Effector CD8-positive, alpha-beta T cell (primary cell): ENCODE results near the gene CACNG4.

Experiments used
- DNase-seq: peaks from one replicate; lab custom pipeline; 2025; lab: John Stamatoyannopoulos, UW
- total RNA-seq, 4 experiments: gene quantifications; one replicate each; lab custom pipeline; 2026; lab: John Stamatoyannopoulos, UW

CACNG4 gene
- 0 to 0.18 (median 0) reads per million in 4 experiments for total RNA-seq

DNA sequence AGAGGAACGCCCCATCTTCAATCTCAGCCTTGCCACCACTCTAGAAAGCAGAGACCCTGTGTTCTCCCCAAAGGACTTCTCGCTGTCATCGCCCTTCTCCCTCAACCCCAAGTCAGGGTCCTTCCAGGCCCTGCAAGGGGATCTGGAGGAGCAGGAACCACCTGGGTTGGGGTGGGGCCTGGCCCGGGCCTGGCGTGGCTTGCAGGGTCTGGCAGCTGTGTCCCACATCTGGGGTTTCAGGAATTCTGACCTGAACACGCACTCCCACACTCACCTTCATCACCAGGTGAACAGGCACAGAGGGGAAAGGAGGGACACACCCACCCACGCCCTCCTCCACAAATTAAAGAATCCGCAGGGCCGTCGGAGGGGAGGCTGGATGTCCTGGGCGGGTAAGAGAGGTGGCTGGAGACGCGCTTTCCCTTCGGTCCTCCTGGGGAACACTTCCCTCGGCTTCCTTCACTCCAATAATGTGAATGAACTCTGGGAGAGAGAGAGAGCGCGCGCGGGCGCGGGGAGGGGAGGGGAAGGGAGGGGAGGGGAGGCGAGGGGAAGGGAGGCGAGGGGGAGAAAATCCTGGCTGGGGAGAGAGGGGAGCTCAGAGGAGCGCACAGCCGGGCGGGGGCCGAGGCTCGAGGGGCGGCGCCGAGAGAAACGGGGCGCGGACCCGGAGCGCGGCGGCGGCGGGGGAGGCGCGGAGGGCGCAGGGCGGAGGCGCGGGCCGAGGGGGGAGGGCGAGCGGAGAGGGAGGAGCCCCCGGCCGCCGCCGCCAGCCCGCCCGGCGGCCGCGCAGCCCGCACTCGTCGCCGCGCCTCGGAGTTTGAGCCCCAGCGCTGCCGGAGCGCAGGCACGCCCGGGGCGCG lies at the start of gene CACNG4:
Gene CACNG4 (plus strand): TSS at position 799 of the 863 bp plus-strand sequence. CDS start 205 bp downstream, outside the sequence.
- DNase-seq = no peak

DNA sequence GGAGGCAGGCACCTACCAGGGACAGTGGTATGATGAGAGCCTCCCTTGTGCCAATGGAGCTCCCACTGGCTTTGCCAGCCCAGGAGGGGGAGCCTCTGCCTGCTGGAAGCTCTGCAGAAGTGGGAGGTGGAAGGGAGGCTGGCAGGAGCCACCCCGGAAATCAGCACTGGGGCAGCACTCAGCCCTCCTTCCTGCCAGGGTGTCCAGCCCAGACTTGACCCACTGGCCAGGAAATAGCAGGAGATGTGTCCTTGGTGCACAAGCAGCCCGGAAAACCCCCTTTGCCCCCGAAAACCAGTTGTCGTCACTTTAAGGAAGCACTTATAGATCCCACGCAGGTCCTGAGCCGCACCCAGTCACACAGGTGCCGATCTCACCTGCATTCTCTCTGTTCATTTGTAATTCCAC lies 49.3 kb upstream of the CACNG4 start:
- no peak for DNase-seq

DNA sequence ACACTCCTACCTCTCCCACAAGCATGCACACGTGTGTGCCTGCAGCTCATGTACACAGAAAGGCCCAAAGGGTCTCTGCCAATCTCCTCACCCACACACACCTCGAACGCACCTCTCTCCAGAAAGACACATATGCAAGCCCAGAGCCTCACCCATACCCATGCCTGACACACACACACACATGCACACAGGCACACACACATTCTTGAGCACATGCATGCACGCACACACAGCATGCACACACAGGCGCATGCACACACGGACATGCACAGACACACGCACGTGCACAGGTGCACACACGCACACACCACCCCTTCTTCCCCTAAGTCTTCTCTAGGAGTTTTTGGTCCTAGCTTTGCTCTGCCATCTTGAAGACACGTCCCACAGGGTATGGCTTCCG lies 48.7 kb upstream of the CACNG4 start:
- no peak for DNase-seq

DNA sequence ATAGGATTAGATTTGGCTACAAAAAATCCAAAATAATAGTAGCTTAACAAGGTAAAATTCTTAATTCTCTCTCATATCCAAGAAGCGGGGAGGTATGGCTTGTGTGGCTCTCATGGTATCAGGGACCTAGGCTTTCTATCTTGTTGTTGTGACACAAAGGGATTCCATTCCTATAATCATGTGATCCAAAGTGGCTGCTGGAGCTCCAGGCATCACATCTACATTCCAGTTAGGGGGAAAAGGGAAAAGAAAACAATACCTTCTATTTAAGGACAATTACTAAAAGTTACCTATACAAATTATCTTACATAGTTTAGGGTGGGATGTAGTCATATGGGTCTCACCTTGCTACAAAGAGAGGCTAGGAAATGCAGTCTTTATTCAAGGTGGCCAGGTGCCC lies 47.6 kb upstream of the CACNG4 start:
- no peak for DNase-seq

DNA sequence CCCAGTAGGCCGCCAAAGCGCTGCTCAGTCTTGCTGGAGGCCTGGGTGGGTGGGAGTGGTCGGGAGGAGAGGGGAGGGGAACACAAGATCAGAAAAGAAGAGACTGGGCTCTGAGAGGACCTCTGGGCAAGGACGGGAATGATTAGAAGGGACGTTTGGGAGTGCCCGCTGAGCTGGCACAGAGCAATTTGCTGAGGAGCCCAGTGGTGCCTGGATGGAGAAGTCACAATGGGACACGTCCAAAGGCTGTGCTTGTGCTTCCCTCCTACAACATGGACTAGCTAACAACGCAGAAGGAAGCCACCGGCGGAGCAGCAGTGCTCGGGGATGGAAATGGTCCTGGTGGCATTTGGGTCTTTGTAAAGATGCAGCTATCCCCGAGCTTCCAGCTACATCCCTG lies 45.6 kb upstream of the CACNG4 start:
- no peak for DNase-seq

DNA sequence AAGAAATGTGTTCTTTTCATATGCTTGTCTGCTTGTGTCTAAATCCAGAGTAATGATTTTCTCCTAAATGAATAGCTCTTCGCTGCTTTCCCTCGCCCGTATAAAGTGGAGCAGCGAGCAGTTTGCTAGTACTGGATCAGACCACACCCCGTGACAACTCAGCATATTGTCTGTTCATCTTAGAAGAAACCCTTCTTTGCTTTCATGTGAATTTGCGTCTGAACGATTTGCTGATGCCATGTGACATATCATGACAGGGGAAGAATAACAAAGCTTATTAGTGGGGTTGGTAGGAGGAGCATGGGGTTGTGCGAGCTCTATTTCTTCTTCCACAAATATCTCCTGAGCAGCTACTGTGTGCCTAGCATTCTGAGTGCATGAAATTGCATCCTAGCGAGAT lies 44.1 kb upstream of the CACNG4 start:
- no peak for DNase-seq

DNA sequence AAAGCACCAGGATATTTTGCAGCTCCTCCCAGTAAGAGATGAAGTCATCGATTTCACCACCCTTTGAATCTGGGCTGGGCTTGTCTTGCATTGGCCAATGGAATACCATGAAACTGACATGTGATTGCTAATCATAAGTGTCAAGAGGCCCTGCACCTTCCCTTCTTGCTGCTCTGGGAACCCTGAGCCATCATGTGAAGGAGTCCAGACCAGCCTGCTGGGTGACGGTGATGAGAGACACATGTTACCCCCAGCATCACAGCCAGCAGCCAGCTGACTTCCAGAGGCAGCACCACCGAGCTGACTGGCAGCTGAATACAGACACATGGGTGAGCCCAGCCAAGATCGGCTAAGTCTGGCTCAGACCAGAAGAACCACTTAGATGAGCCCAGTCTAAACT lies 43.6 kb upstream of the CACNG4 start:
- DNase-seq = no peak

DNA sequence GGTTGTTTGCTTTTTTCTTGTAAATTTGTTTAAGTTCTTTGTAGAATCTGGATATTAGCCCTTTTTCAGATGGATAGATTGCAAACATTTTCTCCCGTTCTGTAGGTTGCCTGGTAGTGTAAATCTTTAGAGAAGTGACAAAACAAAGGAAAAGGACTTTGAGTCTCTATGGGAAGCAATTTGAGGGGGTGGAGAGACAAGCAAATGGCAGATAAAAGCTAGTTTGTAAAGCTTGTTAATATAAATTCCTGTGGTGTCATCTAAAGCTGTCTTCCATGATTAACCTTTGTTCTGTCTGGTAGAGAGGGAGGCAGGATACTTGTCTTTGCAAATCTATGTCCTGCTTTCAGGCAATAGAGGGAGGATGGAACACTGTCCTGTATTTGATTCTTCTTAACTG lies 40.6 kb upstream of the CACNG4 start:
- no peak for DNase-seq

DNA sequence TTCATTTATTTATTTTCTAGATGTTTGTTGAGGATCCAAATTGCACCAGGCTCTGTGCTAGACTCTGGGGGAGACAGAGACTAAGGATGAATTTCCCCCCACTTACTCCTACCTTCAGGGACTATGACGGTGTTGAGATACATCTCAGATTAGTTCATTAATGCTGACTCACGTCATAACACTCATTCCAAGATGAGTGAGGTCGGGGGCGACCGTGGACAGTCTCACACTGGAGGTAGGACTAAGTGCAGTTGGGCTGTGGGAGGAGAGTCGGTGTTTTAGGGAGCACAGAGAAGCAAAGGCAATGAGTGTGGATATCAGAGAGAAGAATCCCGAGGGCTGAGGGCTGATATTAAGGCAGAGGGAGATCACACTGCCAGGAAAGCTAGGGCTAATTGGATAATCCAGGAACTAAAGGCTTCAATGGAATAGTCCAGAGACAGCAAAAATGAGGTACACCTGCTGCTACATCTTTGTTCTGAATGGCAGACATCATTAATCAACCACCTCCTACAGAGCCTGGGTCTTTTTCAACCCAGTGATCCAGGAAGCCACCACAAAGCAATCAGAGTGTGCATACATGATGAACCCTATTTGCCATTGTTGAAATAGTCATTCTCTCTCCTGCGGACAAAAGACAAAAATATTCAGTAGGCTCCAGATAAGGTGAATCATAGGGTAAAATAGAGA lies 38.6 kb upstream of the CACNG4 start:
- no peak for DNase-seq

DNA sequence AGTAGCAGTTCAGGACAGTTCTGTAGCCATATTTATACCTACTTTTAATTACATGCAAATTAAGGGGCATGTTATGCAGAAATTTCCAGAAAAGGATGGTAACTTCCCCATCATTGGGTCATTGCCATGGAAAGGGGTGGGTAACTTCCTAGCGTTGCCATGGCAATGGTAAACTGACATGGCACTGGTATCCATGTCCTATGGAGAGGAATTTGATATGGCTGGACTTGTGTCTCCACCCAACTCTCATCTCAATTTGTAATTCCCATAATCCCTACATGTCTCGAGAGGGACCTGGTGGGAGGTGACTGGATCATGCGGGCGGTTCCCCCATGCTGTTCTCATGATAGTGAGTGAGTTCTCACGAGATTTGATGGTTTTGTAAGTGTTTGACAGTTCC lies 35.6 kb upstream of the CACNG4 start:
- no peak for DNase-seq

DNA sequence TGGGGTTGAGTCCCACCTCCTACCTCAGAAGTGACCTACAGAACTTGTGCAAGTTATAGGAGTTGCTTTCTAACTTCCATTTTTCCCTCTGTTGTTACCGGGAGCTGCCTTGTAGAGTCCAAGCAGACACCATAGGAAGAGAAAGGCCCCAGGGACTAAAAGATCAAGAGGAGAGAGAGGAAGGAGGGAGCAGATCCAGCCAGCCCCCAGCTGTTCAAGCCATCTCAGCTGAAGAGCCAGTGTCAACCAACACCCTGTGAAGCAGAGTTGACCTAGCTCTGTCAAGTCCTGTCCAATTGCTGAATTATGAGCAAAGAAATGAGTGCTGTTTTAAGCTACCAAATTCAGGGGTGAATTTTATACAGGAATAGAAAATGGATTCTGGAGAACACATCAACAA lies 34.9 kb upstream of the CACNG4 start:
- DNase-seq = no peak

DNA sequence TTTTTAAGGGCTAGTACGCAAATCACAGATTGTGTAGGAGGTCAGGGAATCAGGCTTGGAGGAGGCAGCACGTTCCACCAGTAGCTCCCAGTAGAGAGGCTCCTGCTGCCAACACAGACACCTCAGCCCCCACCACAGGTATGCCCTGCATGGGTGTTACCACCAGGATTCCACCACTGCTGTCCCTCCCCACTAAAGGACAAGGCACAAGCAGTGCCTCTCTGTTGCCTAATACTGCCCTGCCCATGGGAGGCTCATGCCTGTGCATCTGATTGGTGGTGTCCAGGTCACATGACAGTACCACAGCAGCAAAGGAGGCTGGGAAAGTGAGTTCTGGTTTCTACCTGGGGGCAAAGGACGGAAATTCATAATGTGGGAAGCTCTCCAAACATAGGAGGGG lies 33.6 kb upstream of the CACNG4 start:
- no peak for DNase-seq

DNA sequence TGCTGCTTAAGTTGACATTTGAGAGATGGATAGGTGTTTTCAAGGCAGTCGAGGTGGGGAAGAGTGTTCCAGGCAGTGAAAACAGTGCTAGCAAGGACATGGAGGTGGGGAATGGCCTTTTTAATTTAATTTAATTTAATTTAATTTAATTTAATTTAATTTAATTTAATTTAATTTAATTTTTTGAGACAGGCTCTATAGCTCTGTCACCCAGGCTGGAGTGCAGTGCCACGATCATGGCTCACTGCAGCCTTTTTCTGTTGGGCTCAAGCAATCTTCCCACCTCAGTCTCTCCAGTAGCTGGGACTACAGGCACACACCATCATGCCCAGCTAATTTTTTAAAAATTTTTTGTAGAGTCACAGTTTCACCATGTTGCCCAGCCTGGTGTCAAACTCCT lies 32.2 kb upstream of the CACNG4 start:
- DNase-seq = no peak

DNA sequence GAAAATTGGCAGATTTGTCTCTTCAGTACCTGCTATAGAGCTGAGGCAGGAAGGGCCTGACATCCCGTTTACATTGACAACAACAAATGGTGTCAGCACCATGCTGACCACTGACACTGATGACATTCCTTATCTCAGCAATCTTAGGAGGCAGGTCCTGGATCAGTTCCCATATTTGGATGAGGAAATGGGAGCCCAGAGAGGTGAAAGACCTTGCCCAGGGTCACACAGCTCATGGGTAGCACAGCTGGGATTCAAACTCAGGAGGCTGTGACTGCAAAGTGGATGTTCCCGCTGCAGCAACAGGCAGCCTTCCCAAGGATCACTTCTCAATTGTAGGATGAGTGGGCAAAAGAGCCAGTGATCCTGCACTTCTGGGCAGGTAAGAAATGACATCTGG lies 30.5 kb upstream of the CACNG4 start:
- DNase-seq = no peak

DNA sequence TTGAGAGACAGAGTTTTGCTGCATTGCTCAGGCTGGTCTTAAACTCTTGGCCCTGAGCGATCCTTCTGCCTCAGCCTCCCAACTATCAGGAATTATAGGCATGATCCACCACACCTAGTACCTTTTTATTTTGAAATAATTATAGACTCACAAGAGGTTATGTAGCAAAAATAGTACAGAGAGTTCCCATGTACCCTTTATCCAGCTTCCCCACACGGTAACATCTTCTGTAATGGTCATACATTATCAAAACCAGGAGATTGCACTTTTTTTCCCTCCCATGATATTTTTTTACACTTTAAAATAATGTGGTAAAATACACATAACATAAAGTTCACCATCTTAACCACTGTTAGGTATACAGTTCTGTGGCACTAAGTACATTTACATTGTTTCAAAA lies 28.8 kb upstream of the CACNG4 start:
- DNase-seq = no peak

DNA sequence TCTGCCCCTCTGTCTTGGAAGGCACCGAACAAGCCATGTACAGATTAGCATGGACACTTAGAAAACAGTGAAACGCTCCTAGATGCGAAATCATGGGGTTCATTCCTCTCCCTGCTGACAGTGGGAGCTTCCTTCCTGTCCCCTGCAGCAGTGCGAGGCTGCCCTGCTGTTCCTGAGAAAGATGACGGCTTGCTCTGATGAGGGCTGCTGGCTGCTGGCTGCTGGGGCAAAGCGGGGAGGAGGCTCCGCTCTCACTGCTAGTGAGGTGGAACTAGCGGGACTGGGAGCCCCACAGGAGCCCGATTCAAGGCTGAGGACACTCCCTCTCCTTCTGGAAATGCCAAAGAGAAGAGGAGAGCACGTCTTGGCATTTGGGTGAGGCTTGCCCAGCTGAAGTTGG lies 25.9 kb upstream of the CACNG4 start:
- no peak for DNase-seq

DNA sequence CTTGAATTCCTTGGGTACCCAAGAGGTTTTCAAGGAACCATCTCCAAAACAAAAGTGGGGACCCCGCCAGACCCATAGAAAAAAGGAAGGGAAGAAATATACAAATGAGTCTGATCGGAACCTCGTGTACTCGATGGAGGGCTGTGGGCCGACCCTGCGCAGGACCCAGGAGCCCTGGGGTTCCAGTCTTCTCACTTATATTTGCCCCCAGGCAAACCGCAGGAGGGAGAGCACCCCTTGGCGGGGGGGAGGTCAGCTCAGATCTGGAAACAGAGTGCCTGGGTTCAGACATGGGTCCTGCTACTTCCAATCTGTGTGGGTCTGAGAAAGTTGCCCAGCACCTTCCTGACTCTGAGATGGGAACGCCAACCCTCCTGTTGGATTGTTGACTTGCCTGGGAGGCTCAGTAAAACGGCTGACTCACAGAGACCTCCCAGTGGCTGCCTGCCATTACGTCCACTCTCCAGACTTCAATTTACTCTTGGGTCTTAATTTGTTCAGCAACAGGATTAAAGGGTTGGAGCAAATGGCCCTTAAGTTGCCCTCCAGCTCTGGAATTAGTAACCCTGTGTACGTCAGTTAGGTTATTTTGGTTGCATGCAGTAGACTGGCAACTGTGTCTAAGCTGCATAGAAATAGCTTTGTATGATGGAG lies 24.9 kb upstream of the CACNG4 start:
- DNase-seq = no peak

DNA sequence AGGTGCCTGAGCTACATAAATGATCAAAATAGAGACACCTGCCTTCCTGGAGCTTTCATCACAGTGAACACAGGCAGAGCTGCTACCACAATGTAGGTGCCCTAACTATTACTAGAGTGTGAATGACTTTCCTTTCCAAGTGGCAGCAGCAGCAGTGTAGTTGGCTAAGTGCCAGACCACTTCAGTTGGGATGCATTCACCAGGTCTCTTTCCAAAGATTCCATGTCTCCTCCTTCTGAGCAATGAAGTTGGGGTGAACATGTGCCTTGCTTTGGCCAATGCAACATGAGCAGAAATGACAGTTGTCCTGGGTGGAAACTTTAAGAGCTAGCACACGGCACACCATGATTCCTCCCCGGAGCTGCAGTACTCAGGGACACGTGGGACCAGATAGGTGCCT lies 23.3 kb upstream of the CACNG4 start:
- no peak for DNase-seq

DNA sequence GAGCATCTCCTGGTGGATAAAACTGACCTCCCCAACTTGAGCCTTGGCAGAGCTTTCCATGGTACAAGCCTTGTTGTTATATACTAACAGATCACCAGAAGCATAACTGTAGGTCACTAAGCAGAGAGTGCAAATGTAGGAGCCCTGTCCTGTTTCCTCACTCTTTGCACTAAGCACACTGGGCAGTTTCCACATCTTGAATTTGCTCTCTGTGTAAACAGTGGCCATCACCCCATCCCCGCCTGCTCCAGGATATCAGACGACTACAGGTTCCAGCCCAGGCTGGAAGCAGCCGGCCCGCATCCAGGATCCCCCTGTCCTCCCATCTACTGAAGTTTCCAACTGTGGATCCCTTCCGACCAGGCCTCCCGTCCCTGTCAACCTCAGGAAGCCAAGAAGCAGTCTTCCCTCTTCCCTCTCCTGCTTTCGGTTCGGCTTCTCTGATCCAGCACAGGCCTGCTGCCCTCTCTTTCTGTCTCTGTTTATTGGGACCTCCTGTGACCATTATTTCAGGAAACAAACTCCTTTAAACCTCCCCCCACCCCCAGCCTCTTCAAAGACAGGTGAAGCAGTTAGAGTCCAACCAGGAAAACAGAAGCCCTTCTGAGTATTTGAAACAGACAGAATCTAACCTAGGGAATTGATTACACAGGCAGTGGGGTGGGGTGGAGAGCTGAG lies 22.6 kb upstream of the CACNG4 start:
- no peak for DNase-seq

DNA sequence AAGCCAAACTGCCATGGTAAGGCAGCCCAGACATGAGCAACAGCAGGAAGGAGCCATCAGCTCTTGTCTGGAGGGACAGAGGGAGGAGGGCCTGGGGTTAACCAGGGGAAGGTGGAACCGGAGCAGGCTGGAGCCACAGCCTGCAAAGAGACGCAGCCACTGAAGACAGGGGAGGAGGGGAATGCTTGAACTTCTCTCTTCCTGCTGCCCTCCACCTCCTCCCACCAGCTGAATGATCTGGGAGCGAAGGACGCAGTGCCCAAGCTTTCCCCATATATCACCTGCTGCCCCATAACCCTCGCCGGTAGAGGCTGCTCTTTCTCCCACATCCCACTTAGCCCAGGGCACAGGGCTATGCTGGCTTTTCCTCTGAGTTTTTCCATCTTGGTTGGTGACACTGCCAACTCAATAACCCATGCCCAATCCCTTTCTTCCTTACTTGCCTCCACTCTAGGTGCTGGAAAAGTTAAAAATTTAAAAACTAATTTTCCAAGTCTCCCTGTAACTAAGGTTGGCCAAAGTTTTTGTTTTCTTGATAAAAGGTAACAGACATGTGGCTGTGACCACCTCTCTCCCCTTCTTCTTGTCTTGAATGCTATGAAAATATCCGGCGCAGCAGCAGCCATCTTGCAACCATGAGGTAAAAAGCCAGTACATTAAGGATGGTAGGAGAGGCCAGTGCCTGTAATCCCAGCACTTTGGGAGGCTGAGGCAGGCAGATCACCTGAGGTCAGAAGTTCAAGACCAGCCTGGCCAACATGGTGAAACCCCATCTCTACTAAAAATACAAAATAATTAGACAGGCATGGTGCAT lies 21.8 kb upstream of the CACNG4 start:
- no peak for DNase-seq

DNA sequence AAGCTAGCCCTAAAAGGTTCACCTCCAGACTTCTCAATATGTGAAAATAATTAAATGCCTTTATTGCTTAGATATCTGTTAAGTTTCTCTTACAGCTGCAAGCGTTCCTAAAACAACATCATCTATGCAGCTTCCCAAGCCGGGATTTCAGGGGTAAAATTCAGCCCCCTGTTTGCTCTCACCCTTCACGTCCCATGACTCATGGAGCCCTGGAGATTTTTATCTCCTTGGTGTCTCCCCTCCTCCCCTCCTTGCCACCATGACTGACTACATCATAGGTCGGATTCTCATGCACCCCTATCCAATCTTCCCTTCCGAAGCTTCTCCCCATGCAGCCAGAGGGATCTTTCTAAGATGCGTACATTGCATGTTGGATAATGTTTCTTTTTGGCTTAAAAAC lies 21.0 kb upstream of the CACNG4 start:
- no peak for DNase-seq
